A673 (cell line): ENCODE results near the gene AVPR2. TPM values are rescaled to one million over a fixed set of nuclear protein-coding genes. Genes with fewer than 3 reads are reported as not detected.

Source experiments
- BruUV-seq: library from RNA; stranded (reverse); fragments of 400-500 nt; replicated peaks from 2 replicates; lab custom pipeline; 2021; lab: Mats Ljungman, UMichigan
- CTCF ChIA-PET: fragments of 300-600 bp; sonication (Branson Sonifier 250); formaldehyde crosslinking; loops from one replicate; lab custom pipeline; 2022; ENCODE audit warnings: antibody characterized with exemption; lab: Charles Lee
- POLR2A ChIA-PET: fragments of 300-600 bp; sonication (Branson Sonifier 250); formaldehyde crosslinking; loops from one replicate; lab custom pipeline; 2022; ENCODE audit warnings: antibody characterized with exemption; ENCODE audit not compliant: low non-redundant PET; lab: Charles Lee
- DNase-seq: peaks from one replicate; pipeline ENCODE4 v3.0.0-alpha.2; 2015; ENCODE audit warnings: low spot score
- H3K27ac ChIP-seq: fragments of 200-600 bp; sonication (generic); 2 replicates; pipeline ENCODE4 v1.5.1; 2016; ENCODE audit warnings: mixed run types, low read depth, mild to moderate bottlenecking, mixed read lengths, antibody characterized with exemption, low read length; ENCODE audit not compliant: poor library complexity, severe bottlenecking
- H3K27me3 ChIP-seq: fragments of 200-600 bp; sonication (generic); replicated peaks from 2 replicates; pipeline ENCODE4 v1.6.1; 2017; ENCODE audit warnings: mixed run types, low read depth, mild to moderate bottlenecking, mixed read lengths, antibody characterized with exemption, low read length; ENCODE audit not compliant: insufficient read depth, poor library complexity
- H3K36me3 ChIP-seq: fragments of 200-600 bp; sonication (generic); 2 replicates; pipeline ENCODE4 v1.6.1; 2016; ENCODE audit warnings: mixed run types, mild to moderate bottlenecking, mixed read lengths, antibody characterized with exemption, low read length; ENCODE audit not compliant: insufficient read depth, poor library complexity, severe bottlenecking
- H3K4me1 ChIP-seq: fragments of 200-600 bp; sonication (generic); 2 replicates; pipeline ENCODE4 v1.6.1; 2017; ENCODE audit warnings: mixed run types, mild to moderate bottlenecking, mixed read lengths, antibody characterized with exemption, low read length; ENCODE audit not compliant: insufficient read depth, poor library complexity, severe bottlenecking
- H3K4me3 ChIP-seq: fragments of 200-600 bp; sonication (generic); 2 replicates; pipeline ENCODE4 v1.5.1; 2016; ENCODE audit warnings: low read depth, mixed run types, mild to moderate bottlenecking, mixed read lengths, low read length; ENCODE audit not compliant: poor library complexity, severe bottlenecking
- H3K9me3 ChIP-seq: fragments of 200-600 bp; sonication (generic); 2 replicates; pipeline ENCODE4 v1.6.1; 2016; ENCODE audit warnings: mixed run types, low read depth, mild to moderate bottlenecking, mixed read lengths, antibody characterized with exemption, low read length; ENCODE audit not compliant: poor library complexity, severe bottlenecking
- CTCF ChIP-seq: fragments of 300-800, 200-600 bp; sonication (generic); conservative IDR thresholded peaks from 2 replicates; pipeline ENCODE4 v1.5.1; 2017; ENCODE audit warnings: low read depth, mild to moderate bottlenecking, antibody characterized with exemption, low read length, moderate library complexity, mixed read lengths
- EZH2 ChIP-seq: fragments of 200-600 bp; sonication (generic); IDR thresholded peaks from 2 replicates; pipeline ENCODE4 v1.6.1; 2017; ENCODE audit warnings: borderline replicate concordance, low read depth, mild to moderate bottlenecking, mixed read lengths, antibody characterized with exemption, low read length; ENCODE audit not compliant: poor library complexity, severe bottlenecking
- intact Hi-C: fragments of 100-400 bp; cut with micrococcal nuclease; formaldehyde crosslinking; loops from one replicate; pipeline ENCODE4 v1.10.0; 2022; ENCODE audit not compliant: unreplicated experiment
- total RNA-seq: library from RNA; stranded (reverse); gene quantifications from 2 replicates; pipeline ENCODE4 v1.2.3, GENCODE V29; 2021

Gene AVPR2
- total RNA-seq, 1 experiment from 2014 or later = not detected

- no peak for DNase-seq
- intact Hi-C loops = no loop called here
- no peaks in the 10 kb centered on the region for H3K27me3 ChIP-seq
- H3K4me1 ChIP-seq = no peaks in the 10 kb centered on the region
- H3K36me3 ChIP-seq = no peaks in the 10 kb centered on the region
- ChIA-PET POLR2A (no interaction called here), CTCF (no interaction called here)
- H3K4me3 ChIP-seq = no peak overlapping the region
- TF ChIP-seq EZH2 (no peak), CTCF (no peak)
- no peaks in the 10 kb centered on the region for H3K9me3 ChIP-seq
- H3K27ac ChIP-seq = no peak overlapping the region
- BruUV-seq = no TSS peak
Measured at GRCh38 chrX:153897899-153898298, 6.6 kb upstream of the AVPR2 start.

GRCh38 chrX:153900831-153901752 lies 3.4 kb upstream of the AVPR2 start:
- no TSS peak for BruUV-seq
- DNase-seq = peak; percentile 64
- TF ChIP-seq CTCF = no peak
- no peak for TF ChIP-seq EZH2
- Histone ChIP-seq H3K27ac (no peak overlapping the region), H3K4me3 (no peak overlapping the region), H3K36me3 (no peaks in the 10 kb centered on the region), H3K27me3 (no peaks in the 10 kb centered on the region), H3K4me1 (no peaks in the 10 kb centered on the region), H3K9me3 (no peaks in the 10 kb centered on the region)
- ChIA-PET POLR2A (no interaction called here), CTCF (interaction anchor here (0.7 kb wide), 2 partner anchors 14 to 17 kb away, joined by 3 to 4 read pairs; no protein-coding TSS in a partner anchor)
- intact Hi-C loops = no loop called here

GRCh38 chrX:153901753-153902140 lies 2.7 kb upstream of the AVPR2 start:
- no TSS peak for BruUV-seq
- intact Hi-C loops = no loop called here
- H3K27ac ChIP-seq = no peak overlapping the region

More at GRCh38 chrX:153901753-153902140, 2.7 kb upstream of the AVPR2 start:
- Histone ChIP-seq H3K36me3 (no peaks in the 10 kb centered on the region), H3K4me1 (no peaks in the 10 kb centered on the region), H3K27me3 (no peaks in the 10 kb centered on the region), H3K4me3 (no peak overlapping the region), H3K9me3 (no peaks in the 10 kb centered on the region)
- TF ChIP-seq EZH2 (no peak), CTCF (no peak)
- CTCF ChIA-PET = no interaction called here
- no peak for DNase-seq
- POLR2A ChIA-PET = no interaction called here
